AML-193 (cell line): Measurements from ENCODE around the gene TOMM22.

Experiments
- DNase-seq, 2 experiments: peaks; one replicate each; lab custom pipeline; 2025; lab: John Stamatoyannopoulos, UW

The TOMM22 gene

GRCh38 chr22:38696606-38697424 is 15.1 kb downstream of the TOMM22 start:
- DNase-seq: peak; percentile 52 to 60

DNA sequence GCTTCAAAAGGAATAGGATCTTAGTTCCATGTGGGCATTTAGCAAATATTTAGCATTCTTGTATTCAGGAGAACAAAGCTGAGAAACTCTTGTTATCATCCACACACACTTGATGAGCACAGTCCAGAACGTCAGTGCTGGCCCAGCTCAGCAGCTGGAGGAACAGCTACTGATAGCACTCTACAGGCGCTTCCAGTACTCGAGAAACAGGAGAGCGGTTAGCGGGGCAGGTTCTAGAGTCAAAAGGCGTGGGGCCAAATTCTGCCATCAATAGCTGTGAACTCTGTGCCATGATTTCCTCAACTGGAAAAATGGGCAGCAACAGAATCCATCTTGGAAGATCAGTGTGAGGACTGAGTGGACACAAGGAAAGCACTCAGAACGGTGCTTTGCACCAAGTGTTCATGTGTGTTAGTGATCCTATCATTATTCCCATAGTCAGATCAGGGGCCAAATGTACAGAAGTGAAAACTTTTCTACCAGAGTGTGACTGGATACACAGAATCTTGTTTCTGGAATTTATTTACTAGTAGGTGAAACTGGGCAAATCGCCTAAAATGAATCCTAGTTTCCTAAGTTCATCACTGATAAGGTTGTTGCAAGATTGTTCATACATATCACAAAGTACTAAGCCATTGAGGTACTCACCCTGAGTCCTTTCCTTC is 15.8 kb downstream of the TOMM22 start:
- DNase-seq: no peak

GRCh38 chr22:38698407-38699094 is 16.8 kb downstream of the TOMM22 start:
- DNase-seq: no peak

DNA sequence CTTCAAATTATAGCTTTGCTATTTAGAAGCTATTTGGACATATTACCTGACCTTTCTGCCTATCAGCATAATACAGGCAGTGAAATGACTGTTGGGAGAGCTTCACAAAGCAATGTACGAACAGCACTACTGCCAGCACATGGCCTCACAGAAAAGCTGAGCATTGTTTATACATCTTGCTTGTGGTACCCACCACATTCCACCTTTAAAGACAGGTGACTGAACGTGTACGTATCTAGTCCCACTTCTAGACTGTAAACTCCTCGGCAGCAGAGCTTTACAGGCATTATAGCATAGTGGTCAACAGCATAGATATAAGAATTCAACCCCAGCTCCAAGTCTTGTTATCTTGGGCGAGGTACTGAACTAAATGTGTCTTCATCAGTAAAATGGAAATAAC is 17.4 kb downstream of the TOMM22 start:
- DNase-seq: no peak

- no peak for DNase-seq
Measured at GRCh38 chr22:38699784-38700183, 18.0 kb downstream of the TOMM22 start.

DNA sequence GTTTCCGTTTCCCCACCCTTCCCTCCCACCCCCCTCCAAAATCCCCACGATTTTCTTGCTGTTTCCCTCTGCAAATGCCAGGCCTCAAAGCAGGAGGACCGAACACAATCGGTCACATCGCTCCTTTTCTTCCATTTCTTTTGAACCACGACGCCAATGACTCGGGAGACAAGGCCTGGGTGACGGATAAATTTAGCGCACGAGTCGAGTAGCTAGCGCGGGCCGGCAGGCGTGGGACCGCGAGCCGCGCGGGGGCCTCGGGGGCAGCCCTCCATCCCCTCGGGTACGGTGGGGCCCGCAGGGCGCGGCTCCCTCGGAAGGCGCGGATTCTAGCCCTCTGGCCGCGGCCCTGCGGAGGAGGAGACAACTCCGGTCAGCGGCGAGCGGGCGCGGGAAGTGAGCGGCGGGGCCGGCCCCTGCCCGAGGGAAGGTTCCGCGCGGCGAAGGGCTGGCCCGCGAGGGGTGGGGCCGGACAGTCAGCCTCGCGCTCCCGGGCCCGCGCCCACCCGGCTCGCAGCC is 18.6 kb downstream of the TOMM22 start:
- DNase-seq: peak; percentile 43 to 51

DNA sequence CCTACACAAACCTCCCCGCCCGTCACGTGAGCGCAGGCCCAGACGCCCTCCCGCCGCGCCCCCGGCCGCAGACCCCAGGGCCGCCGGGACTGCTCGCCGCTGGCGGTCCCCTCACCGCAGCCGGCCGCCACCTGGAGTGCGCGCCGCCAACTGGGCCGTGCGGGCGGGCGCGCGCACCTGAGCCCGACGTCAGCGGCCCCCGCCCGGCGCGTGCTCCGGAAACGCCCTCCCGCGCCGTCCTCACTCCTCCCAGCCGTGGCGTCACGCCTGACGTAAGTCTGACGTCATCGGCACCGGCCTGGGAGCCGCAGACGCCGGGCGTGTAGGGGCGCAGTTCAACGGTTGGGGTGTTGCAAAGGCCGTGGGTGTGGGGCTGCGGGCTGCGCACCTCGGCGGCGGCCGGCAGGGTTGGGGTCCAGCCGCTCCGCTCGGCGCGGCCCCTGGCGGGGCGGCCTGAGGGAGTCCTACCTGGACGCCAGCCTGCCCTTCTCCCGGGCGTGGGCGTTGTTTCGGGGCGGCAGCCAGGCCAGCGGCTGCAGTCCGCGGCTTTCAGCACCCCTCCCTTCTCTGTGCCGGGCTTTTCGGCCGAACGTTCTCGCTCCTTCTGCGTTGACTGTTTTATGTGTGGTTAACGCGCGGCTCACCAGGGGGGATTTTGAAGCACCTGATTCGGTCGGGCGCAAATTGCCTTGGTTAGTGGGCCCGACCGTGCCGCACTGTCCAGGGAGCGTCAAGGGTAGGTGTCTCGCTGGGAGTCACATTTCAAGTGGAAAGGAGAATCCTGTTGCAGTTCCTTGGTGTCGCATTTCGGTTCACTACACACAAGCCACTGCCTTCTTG is 19.3 kb downstream of the TOMM22 start, which contains the start of gene JOSD1:
JOSD1 (minus strand) TSS at position 155 of the 840 bp plus-strand sequence. CDS start 956 bp downstream, outside the sequence.
- DNase-seq: peak; percentile 62 to 69

- DNase-seq: no peak
Measured at GRCh38 chr22:38704654-38705234, 23.0 kb downstream of the TOMM22 start.

- peak; percentile 99 to 100 for DNase-seq
Measured at GRCh38 chr22:38705235-38706100, 23.7 kb downstream of the TOMM22 start, which contains the start of gene GTPBP1. GTPBP1 (plus strand) TSS chr22:38705944; CDS start chr22:38705956, 12 bp downstream.

GRCh38 chr22:38706101-38706900 is 24.5 kb downstream of the TOMM22 start:
- no peak for DNase-seq

GRCh38 chr22:38706901-38707195 is 25.1 kb downstream of the TOMM22 start:
- no peak for DNase-seq

GRCh38 chr22:38707346-38707745 is 25.6 kb downstream of the TOMM22 start:
- peak; percentile 23 to 24 for DNase-seq

DNA sequence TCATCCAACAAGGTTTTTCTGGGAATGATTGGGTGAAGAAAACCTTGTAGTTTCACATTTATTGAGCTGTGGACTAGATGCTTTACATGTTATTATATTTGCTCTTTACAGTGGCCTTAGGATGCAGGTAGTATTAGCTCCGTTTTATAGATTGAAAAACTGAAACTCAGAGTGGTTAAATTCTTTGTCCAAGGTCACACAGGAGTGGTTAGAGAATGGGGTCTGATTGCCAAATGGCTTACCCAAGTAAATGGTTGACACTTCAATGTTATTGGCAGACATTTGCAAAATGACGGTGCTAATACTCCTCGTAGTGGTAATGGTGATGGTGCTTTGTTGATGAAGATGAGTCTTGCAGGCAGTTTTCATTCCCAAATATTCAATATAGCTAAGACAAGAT is 26.2 kb downstream of the TOMM22 start:
- DNase-seq: no peak

DNA sequence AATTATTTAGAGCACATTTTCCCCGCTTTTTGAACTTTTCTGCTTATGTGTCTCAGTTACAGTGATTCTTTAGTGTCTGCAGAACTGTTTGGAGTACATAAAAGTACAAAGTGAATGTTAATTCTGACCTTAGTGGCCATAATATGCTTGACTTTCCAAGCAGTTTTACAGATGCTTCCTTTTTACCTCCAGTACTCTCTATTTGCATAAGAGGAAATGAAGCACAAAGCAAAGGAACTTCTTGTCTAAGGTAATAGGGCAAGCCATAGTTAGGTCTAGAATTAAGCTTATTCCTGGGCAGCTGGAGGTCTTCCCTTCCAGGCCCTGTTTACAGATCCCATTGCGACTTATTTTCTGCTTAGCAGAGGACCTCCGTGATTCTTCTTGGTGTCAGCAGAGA is 27.5 kb downstream of the TOMM22 start:
- DNase-seq: peak in 1 of 2 experiments; percentile 6

DNA sequence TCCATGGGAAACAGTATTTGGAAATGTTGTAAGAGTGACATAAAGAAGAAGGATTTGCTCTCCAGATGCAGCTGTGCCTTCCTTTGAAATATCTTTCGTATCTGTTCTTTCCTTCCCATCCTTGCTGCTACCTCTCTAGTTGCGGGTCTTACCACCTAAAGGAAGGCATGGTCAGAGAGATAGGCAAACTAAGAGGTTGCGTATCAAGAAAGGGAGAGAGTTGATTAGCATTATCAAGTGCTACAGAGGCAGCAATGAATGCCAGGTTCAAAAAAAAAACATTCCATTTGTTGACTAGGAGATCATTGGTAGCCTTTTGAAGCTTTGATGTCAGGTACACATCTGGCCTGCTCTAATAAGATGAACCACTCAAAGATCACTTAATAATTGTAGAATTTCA is 28.6 kb downstream of the TOMM22 start:
- DNase-seq: no peak

GRCh38 chr22:38710866-38711265 is 29.1 kb downstream of the TOMM22 start:
- DNase-seq: no peak

DNA sequence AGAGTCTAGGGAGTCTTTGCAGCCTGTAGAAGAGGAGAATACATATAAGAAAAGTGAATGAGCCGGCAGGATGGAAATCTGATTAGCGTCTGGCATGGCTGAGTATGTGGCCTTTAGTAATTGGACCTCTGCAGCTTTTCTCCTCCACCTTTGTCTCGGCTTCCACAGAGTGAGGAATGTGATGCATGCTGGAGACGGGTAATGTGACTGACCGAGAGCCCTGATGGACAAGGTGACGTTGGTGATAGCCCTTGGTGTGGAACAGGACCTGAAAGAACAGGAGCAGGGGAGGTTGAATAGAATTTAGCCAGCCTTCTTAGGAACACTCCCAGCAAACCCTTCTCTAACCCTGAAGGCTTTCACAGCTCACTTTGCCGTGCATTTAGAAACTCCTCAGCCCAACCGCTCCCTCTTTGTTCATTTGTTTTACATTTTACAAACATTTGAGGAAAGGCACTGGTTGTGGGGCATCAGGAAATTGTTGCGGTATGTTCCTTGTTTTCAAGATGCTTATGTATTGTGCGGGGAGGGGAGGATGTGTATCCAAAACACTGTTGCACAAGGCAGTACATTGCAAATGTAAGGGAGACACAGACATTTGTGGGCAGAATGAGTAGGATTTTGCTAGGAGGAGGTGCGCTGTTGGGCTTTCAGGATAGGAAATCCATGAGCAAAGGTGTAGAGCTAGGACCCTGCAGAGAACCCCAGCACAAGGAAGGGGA is 30.9 kb downstream of the TOMM22 start:
- no peak for DNase-seq

DNA sequence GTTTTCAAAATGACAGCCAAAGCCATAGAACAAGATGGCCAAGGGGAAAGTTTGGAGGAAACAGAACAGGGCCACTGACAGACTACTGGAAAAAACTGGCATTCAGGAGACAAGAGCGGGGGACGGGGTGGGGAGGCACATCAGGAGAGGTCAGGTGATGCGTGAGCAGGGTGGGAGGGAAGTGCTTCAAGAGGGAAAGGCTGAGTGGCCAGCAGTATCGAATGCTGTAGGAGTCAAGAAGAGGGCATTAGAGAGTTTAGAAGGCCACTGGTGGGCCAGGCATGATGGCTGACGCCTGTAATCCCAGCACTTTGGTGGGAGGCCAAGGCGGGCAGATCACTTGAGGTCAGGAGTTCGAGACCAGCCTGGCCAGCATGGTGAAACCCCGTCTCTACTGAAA is 32.2 kb downstream of the TOMM22 start:
- DNase-seq: no peak
